Stromal cell of bone marrow (primary cell): ENCODE results near the gene AUTS2.

ENCODE experiments used
- DNase-seq: peaks from one replicate; pipeline ENCODE4 v3.0.0-alpha.2; 2012; ENCODE audit warnings: low read depth

Gene AUTS2

GRCh38 chr7:70504254-70504653, 906.0 kb downstream of the AUTS2 start:
- DNase-seq = no peak

- DNase-seq = no peak
Observed at GRCh38 chr7:70505468-70505867, 907.2 kb downstream of the AUTS2 start.

GRCh38 chr7:70505886-70506285, 907.6 kb downstream of the AUTS2 start:
- no peak for DNase-seq

DNA sequence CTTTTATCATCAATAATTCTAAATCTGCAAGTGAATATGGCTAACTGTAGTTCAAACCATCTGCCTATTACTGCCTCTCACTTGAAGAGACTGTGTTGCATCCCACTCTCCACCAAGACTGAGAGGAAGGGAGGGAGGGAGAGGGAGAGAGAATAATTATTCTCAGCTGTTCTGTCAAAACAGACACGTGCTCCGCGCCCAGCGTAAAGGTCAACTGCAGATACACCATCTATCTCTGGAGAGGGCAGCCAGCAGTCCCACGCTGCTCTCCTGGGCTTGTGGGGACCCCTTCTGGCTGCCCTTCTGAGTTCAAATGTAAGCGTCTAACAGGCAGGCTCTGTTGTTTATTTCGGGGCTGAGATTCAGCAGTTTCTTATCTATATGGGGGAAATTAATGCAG, 908.2 kb downstream of the AUTS2 start:
- DNase-seq = no peak

GRCh38 chr7:70512144-70512543, 913.9 kb downstream of the AUTS2 start:
- no peak for DNase-seq

DNA sequence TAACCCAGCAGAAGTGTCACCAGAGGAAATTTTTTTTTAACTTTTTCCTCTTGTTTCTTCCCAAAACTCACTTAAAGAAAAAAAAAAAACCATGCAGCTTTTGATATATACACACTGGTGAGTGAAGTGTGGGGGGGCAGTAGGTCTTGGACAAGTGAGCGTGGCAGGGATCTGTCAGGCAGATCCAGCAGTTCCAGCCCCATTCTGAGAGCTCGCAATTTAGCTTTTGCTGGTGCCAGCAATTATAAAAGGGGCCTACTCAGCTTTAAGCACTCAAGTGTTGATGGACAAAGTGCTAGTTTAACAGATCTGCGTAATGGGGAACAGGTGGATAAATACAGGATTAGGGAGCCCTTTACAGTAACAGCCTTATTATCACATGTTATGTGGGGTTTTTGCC, 914.5 kb downstream of the AUTS2 start:
- no peak for DNase-seq

DNA sequence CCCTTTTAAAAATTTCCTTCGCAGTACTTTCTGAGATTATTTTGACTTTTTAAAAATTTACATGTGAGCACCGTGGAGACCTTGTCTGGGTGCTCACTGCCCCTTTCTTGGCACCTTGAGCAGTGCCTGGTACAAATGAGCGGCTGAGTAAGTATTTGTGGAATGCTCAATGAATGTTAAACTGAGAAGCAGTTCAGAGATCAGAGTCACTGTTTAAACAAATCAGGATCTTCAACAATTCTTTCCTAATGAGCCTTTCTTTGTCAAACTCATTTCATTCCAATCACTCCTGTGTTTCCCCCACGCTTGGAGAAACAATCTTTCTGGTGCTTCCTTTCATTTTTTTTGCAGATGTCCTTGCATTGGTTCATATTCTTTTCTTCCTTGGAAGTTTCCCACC, 922.3 kb downstream of the AUTS2 start:
- no peak for DNase-seq

GRCh38 chr7:70523249-70523988, 925.1 kb downstream of the AUTS2 start:
- DNase-seq = no peak

GRCh38 chr7:70523989-70524351, 925.7 kb downstream of the AUTS2 start:
- DNase-seq = no peak

DNA sequence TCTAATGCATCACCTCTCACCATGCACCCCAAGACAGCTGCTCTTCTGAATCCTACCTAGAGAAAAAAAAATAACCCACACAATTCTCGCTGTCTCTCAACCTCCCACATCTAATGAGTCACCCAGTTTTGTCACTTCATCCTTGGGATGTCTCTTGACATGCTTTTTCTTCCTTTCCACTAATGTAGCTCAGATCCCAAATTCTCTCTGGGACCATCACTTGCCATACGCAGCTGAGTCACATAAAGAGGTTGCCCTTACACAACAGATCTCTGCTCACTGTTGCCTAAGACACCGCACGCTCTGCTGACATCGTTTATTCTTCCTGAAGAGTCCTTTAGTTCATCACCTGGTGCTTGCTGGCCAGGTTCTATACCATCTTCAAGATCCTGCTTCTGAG, 927.7 kb downstream of the AUTS2 start:
- DNase-seq = no peak

GRCh38 chr7:70527520-70528115, 929.3 kb downstream of the AUTS2 start:
- no peak for DNase-seq

GRCh38 chr7:70529436-70529835, 931.2 kb downstream of the AUTS2 start:
- DNase-seq = no peak

DNA sequence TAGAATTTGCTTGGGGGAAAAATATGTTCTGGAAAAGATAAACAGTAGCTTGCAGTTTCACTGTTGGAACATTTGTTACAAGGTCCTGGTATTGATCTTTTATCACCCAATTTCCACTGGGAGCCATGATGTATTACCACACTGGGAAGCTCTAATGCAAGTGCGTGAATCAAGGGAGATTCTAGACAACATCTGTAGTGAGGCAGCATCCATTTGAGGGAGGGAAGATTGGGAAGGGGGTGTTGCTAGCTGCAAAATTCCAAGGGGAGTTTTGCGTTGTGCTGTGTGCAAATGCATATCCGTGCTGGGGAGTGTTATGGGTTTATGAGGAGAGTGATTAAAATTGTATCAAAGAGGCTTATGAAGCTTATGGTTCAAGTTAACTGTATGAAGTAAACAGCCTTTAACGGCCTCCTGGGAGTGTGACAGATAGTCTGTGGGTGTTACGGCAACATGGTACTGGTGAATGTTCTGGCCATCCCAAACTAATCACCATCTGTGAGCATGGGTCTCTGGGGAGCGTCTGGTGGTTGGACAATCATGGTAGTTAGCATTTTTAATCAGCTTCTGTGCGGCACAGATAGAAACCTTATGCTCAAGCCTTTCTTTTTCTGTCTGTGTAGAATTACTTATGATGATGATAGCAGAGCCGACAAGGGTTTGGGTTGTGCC, 931.8 kb downstream of the AUTS2 start:
- peak; percentile 15 for DNase-seq

- no peak for DNase-seq
Observed at GRCh38 chr7:70533614-70534013, 935.3 kb downstream of the AUTS2 start.

DNA sequence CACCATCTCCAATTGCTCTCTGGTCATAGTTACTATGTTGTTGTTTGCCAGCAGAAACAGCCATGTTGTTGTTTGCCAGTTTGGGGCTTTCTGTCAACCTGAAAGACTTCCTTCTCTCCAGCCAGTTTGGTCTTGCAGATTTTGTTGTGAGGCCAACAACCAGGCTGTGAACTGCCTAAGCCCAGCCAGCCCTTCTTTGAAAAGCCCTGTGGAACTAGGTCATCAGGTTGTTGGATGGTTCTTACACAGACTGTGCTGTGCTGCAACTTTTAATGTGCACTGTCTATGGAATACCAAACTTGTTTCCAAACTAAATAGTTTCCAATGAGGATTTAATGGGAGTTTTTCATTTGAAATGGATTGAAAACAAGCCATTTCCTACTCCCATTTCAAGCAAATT, 940.9 kb downstream of the AUTS2 start:
- DNase-seq = no peak

DNA sequence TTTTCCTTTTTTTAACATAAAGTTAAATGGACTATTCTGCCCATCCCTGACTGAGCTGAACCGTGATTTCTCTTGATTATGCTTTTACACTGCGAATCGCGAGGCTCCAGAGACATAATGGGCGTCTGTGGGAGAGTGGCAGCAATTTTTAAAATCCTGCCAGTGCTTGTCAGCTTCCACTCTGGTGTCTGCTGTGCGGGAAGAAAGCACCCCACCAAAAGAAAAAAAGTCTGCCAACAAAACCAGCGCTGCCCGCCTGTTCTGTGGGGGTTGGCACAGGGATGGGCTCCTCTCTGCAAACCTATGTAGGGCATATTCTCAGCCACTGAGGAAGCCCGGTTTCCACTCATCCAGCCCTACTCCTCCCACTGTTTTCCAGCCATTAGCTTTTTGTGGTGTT, 941.3 kb downstream of the AUTS2 start:
- DNase-seq = no peak

DNA sequence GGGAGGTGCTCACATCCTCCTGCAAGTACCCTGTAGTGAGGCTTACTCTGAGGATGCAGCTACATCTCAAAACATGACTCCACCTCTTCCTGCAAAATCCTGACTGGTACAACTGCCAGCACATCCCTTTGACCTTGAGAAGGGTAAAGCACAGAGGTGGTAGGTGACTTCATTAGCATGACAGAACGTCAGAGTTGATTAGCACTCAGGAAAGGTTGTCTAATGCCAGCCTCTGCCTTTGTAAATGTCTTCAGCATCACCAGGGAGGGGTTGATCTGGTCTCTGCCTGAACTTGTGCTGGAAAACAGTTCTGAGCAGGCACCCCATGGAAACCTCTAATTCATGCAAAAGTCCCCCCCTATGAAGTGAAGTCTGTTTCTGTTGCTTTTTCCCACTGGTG, 942.4 kb downstream of the AUTS2 start:
- no peak for DNase-seq

GRCh38 chr7:70542750-70543376, 944.6 kb downstream of the AUTS2 start:
- DNase-seq = peak; percentile 7

DNA sequence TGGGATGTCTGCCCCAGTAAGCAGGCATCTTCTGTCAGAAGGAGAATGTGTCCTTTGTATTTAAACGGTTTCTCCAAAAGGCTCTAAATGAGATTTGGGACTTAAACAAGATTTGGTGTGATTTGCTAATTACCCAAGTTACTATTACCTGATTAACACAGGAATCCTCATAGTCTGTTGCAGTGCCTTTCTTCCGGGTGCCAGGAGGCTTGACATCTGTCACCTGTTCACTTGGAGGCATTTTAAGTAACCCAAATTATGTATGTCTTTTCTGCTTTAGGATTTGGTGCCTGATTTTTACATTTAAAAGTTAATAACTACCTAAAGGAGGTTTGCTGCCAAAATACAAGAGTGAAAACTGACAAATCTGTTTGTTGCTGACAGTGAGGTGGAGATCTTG, 945.7 kb downstream of the AUTS2 start:
- no peak for DNase-seq

- no peak for DNase-seq
Observed at GRCh38 chr7:70545214-70545613, 946.9 kb downstream of the AUTS2 start.

GRCh38 chr7:70552141-70552540, 953.9 kb downstream of the AUTS2 start:
- no peak for DNase-seq

DNA sequence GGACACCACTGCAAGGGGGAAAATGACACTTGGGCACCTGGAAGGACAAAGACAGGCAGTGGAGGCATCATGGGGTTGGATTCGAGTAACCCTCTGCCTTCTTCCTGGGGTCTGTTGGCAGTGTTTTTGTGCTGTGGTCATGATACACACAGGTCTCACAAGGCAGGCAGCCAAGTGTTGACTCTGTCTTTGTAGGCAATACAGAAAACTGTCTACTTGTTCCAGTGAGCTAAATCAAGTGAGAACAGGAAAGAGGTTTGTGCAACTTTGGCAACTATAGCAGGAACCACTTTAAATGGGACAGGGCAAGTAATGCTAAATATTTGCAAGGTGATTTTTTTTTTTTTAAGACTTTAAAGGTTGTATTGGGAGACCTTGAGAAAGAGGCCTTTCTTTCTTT, 955.1 kb downstream of the AUTS2 start:
- DNase-seq = no peak

DNA sequence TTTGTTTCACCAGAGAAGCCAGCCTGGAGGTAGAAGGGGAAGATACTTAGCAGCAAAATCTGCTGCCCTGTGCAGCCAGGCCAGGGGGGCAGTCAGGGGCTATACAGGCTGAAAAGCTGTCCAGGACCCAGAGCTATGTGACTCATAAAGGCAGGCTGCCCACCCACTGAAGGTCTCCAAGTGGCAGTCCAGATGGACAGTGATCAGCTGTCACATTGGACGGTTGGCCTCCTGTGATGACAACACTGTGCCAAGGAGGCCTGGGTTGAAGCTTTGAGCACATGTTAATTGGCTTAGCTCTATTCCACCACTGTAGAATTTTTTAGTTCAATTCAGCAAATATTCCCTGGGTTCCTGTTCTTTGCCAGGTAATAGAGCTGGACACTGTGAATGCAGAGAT, 956.4 kb downstream of the AUTS2 start:
- no peak for DNase-seq
